GM18526 (cell line): ENCODE data around the gene MTCH1.

Experiments
- POLR2A ChIP-seq: IDR thresholded peaks from 3 replicates; pipeline ENCODE4 v1.6.1; 2011; ENCODE audit not compliant: insufficient read length; ENCODE audit errors: extremely low read depth

Gene MTCH1

DNA sequence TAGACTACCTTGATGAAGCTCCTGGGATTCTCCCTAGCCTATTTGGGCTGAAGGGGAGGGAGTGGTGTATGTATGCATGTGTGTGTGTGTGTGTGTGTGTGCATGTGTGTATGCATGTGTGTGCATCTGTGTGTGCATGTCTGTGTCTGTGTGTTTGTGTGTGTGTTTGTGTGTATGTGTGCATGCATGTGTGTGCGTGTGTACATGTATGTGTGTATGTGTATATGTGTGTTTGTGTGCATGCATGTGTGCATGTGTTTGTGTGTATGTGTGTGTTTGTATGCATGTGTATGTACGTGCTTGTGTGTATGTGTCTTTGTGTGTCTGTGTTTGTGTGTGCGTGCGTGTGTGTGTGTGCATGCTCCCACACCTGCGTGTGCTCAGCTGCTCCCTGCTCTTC, 34.8 kb upstream of the MTCH1 start:
- TF ChIP-seq POLR2A = no peak

DNA sequence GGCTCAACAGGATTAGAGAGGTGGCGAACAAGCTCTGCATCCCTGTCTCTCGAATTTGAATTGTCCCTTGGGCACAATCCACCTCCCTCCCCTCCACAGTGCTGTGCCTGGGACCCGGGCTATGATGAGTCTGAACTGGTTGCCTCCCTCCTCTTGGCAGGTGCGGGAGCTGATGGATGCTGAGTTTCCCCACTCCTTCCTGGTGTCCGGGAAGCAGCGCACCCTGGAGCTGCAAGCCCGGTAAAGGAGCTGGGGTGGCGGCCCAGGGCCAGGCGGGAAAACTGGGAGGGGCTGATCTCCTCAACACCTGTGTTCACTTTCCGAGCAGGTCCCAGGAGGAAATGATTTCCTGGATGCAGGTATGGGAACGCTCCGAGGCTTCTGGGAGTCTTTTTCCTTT, 34.4 kb upstream of the MTCH1 start:
- no peak for TF ChIP-seq POLR2A

DNA sequence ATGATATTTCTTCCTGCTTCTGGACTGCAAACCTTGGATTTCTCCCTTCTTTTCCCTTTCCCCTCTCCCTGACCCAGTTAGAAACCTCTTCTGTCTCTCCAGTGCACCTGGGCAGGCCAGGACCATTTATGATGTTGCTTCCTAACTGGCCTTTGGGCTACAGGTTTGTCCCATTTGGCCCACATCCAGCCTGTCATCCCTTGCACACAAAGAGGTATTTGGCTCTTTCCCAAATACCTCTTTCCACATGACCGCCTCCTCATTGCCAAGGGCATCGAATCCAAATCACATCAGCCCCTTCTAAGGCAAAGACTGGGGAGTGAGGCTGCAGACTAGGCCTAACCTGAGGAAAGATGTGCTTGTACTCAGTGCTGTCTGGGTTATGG, 33.1 kb upstream of the MTCH1 start:
- TF ChIP-seq POLR2A = no peak

DNA sequence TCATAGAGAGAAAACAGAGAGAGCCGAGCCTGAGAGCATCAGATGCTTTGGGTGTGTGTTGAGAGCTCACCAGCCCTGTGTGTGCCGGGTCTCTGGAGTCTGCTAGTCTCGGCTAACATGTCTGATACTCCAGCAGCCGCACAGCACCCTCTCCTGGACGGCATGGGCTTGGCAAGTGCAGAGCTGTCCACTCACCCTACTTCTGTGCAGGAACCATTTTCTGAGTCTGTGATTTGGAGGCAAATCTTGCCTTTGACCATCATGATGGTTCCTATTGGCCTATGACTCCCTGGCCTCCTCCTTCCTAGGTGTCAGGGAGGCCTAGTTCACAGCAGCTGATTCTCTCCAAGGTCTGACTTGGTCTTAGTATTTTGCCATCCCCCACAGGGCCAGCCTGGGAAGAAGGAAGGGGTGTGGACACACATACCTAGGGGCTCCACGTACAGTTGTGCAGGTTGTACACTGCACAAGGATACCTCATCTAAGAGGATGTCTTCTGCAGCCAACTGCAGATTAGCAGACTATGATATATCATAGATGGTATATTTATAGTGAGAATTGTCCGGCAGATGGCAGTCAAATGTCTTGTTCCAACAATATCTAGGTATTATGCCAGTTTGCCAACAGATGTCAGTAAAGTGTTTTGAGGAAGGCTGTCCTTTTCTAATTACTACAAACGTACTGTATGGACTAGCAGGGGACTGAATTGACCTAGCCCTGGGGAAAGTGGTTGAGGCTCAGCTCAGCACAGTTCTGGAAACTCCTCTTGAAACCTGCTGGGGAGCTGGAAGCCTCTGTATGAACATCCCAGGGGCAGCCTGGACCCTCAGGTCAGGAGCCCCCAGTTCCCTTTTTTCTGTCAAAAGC, 32.4 kb upstream of the MTCH1 start:
- TF ChIP-seq POLR2A = no peak

DNA sequence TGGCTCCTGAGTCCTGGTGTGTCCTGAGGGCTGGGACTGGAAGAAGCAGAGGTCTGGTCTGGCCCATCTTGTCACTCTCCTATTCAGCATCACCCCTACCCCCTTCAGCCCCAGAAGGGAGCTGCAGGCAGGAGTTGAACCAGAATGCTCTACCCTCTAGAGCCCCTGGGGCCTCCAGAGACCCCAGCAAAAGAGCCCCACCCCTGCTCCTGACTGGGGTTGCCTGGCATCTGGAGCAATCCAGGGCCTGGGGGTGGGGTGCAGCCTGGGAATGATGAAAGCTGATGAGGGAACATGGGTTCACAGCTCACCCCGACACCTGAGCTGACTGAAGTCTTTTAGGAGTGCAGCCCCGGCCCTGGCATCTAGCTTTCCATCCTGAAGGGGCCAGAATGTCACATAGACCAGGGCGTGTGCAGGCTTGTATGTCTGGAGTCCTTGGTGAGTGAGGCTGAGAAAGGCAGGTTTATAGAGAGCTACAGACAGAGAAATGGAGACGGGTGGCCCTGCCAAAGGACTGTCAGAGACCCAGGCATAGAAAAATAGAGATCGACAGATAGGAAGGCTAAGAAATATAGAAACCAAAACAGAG, 31.7 kb upstream of the MTCH1 start:
- no peak for TF ChIP-seq POLR2A

DNA sequence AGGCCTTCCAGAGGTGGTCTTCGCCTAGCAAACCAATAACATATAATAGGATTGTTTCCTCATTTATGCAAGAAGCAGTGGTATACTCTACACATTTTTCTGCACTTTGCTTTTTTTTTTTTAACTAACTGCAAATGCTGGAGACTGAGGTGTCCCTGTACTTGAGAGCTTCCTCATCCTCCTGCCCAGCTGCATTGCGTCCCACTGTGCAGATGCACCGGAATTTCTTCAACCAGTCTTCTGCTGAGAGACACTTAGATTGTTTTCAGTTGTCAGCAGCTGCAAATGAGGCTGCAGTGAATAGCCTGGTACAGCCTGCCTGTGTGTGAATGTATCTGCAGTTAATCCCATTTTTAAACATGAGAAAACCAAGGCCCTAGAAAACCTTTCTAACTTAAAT, 31.0 kb upstream of the MTCH1 start:
- TF ChIP-seq POLR2A = no peak

DNA sequence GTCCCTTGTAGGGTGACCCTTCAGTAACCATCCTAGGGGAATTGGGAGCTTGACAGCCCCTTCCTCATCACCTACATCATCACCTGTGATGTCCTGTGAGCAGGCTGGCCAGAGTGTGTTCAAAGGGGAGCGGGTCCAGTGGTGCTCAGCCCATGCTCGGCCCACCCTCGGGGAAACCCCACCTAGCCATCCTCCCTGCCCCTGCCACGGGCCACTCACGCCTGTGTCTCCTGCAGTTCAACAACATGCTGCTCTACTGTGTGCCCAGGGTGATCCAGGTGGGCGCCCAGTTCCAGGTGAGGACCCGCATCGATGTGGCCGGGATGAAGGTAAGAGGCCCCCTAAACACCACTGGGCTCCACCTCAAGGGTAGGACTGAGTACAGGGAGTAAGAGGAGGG, 29.5 kb upstream of the MTCH1 start:
- no peak for TF ChIP-seq POLR2A

DNA sequence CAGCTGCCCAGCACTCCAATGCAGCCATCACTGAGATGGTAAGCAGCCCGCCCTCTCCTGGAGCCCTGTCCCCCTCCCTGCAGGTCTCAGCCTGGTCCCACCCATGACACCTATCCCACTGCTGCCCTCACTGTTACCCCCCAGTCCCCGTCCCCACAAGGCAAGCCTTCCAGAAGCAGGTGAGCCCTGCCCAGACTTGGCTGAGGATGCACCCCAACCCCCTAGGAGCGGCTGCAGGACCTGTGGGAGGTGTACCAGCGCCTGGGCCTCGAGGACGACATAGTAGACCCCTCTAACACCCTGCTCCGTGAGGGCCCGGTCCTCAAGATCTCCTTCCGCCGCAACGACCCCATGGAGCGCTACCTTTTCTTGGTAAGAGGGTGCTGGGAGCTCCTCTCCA, 28.7 kb upstream of the MTCH1 start:
- no peak for TF ChIP-seq POLR2A

DNA sequence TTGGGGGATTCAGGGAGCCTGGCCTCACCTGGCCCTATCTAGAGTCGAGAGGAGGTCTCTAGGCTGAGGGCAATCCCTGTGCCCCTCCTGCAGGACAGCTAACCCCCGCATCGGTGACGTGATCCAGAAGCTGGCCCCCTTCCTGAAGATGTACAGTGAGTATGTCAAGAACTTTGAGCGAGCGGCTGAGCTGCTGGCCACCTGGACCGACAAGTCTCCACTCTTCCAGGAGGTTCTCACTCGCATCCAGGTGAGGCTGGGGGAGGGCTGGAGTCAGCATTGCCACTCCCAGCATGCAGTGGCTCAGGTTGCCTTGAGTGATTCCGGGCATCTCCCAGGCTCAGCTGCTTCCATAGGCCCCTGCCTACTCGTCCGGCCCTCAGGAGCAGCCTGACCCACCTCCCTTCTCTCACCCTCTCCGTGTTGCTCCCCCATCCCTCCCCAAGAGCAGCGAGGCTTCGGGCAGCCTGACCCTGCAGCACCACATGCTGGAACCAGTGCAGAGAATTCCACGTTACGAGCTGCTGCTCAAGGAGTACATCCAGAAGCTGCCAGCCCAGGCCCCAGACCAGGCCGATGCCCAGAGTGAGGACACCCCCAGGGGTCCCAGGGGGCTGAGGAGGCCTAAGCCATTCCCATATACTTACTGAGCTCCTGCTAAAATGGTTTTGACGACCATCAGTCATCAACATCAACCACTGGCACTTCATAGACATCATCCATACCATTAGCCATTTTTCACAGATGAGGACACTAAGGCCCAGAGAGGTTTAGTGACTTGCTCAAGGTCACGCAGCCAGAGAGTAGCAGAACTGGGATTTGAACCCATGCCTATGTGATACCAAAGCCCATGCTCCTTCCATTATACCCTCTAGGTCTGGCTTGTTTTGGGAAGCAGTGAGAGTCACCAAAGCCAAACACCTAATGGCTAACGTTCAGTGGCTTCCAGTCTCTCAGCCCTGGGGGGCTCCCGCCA, 27.8 kb upstream of the MTCH1 start:
- no peak for TF ChIP-seq POLR2A

DNA sequence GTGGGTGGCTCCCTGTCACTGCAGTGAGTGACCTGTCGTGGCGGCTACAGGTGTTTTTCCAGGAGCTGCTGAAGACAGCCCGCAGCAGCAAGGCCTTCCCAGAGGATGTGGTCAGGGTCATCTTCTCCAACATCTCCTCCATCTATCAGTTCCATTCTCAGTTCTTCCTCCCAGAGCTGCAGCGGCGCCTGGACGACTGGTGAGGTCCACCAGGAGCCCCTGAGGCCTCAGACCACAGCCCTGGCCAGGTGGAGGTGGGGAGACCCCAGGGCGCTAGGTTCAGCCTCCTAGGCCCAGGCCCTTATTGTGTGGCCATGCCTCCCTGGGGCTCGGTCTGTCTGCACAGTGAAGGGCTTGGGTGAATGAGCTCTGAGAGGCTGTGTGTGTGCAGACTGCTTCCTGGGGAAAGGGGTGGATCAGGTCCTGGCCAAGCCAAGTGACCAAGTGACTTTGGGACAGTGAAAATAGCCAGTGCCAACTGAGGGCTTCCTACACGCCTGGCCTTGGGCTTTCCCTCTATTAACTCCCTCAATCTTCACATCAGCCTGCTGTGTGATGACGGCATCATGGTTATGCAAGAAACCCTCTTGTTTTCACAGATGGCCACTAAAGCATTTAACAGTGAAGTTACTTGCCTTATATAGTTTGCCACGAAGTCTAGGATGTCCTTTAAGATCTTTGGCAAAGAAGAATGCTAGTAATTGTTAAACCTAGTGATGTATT, 25.8 kb upstream of the MTCH1 start:
- TF ChIP-seq POLR2A = no peak

DNA sequence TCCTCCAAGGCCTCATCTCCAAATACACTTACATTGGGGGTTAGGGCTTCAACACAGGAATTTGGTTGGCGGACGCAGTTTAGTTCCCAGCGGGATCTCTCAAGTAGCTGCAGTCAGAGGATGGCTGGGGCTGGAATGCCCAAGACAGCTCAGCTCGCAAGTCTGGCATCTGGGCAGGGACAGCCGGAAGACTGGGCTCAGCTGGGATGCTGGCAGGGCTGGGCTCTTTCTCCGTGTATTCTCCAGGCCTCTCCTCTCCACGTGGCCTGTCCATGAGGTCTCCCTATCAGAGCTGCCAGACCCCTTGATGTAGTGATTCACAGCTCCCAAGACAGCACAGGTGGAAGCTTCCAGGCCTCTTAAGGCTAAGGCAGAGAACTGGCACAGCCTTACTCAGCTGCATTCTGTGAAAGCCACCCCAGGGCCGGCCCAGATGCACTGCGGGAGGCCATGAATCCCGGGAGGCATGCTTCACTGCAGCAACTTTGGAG, 24.5 kb upstream of the MTCH1 start:
- no peak for TF ChIP-seq POLR2A

DNA sequence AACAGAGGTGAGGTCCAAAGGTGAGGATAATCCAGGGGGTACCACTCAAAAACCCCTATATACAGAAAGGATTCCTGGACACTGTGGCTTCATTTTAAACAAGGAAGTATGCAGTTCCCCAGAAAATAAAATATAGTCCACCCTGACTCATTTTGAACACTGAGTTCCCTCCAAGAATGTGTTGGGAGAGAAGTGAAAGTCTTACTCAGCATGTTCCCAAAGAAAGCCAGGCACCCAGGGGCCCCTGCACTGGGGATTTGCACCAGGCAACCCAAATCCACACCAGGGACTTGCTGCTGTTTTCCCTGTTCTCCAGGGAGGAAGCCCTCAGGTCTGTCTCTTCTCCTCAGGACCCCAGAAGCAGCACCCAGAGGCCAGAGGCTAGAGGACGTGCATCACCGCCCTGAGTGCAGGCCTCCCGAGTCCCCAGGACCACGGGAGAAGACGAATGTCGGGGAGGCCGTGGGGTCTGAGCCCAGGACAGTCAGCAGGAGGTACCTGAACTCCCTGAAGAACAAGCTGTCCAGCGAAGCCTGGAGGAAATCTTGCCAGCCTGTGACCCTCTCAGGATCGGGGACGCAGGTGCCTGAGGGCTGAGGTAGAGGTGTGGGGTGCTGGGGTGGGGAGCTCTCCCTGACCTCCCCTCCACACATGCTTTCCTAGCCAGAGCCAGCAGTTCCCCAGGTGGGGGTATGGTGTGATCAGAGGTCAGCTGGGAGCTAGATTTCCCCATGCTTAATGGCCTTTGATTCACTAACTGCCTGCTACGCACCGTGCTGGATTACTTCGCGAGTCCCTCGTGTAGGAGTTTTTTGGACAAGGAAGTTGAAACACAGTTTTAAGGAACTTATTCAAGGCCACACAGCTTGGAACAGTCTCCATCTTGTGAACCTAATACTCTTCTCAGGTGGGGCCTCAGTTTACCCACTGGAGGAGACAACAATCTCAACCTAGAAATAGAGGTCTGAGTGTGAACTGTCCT, 22.8 kb upstream of the MTCH1 start:
- no peak for TF ChIP-seq POLR2A

DNA sequence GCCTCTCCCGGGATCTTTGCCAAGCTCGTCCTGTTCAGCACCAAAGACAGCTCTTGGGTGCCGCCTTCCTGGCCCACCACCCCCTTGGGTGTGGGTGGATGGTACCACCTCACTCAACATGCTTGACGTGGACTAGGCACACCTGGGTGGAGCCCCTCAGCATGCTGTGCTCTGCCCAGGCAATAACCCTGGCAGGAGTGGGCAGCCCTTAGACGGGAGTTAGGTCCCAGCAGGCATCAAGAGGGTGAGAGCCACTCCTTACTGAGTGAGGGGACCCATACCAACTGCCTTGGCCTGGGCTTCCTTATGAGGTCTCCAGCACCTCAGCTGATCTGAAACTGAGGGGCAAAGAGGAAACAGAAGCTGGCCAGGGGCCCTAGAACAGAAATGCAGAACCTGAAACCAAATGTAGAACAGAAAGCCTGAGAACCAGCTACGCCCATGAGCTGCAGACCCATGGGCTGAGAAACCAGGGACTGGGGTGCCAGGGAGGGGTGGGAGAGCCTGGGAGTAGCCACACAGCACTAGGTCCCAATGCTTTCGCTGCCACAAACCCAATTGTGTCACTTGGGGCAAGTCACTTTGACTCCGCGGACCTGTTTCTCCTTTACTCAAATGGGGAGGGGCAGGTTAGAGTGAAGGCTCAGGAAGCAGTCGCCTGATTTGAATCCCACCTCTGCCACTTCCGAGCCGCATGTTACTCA, 21.5 kb upstream of the MTCH1 start:
- peak; percentile 40 for TF ChIP-seq POLR2A
